Muscle of leg (tissue), 11 donors: ENCODE results near the gene NET1. TPM values are rescaled to one million over a fixed set of nuclear protein-coding genes. Genes with fewer than 3 reads are reported as not detected.

Source experiments
- DNase-seq: peaks from one replicate; pipeline ENCODE4 v3.0.0; 2013
- H3K27ac ChIP-seq: one replicate; pipeline ENCODE4 v1.5.1; 2013; ENCODE audit warnings: mild to moderate bottlenecking, low read length, control low read depth
- H3K27me3 ChIP-seq: one replicate; pipeline ENCODE4 v1.6.1; 2013; ENCODE audit warnings: low read length; ENCODE audit not compliant: control insufficient read depth, insufficient read depth
- H3K36me3 ChIP-seq: one replicate; pipeline ENCODE4 v1.6.1; 2013; ENCODE audit warnings: low read length; ENCODE audit not compliant: control insufficient read depth, insufficient read depth
- H3K4me1 ChIP-seq: one replicate; pipeline ENCODE4 v1.6.1; 2013; ENCODE audit warnings: low read length; ENCODE audit not compliant: control insufficient read depth, insufficient read depth
- H3K4me3 ChIP-seq: one replicate; pipeline ENCODE4 v1.5.1; 2013; ENCODE audit warnings: low read length, control low read depth
- H3K9me3 ChIP-seq: replicated peaks from 2 replicates; pipeline ENCODE4 v1.6.1; 2013; ENCODE audit warnings: low read depth, low read length; ENCODE audit not compliant: control insufficient read depth
- WGBS: methylation state at CpG from one replicate; pipeline ENCODE4 v1.1.5; 2013; ENCODE audit warnings: missing lambda C conversion rate; ENCODE audit not compliant: insufficient coverage; 5-methylcytosine and 5-hydroxymethylcytosine counted together
- polyA plus RNA-seq, 8 donors: library from polyadenylated mRNA; unstranded; fragments of 120-200 nt; gene quantifications; one replicate each; pipeline versions ENCODE4 v1.2.1 to v1.2.3, GENCODE V29; 2013; ENCODE audit warnings: inconsistent platforms in 1 of 8, low replicate concordance in 1 of 8; ENCODE audit not compliant: insufficient read length in 8 of 8, insufficient read depth in 1 of 8
- total RNA-seq: library from RNA; stranded (reverse); fragments of 120-200 nt; gene quantifications from one replicate; pipeline ENCODE4 v1.2.4, GENCODE V29; 2013

NET1 gene
- total and polyA plus RNA-seq, 9 donors, result 87.4 to 127 (median 104) TPM

DNA sequence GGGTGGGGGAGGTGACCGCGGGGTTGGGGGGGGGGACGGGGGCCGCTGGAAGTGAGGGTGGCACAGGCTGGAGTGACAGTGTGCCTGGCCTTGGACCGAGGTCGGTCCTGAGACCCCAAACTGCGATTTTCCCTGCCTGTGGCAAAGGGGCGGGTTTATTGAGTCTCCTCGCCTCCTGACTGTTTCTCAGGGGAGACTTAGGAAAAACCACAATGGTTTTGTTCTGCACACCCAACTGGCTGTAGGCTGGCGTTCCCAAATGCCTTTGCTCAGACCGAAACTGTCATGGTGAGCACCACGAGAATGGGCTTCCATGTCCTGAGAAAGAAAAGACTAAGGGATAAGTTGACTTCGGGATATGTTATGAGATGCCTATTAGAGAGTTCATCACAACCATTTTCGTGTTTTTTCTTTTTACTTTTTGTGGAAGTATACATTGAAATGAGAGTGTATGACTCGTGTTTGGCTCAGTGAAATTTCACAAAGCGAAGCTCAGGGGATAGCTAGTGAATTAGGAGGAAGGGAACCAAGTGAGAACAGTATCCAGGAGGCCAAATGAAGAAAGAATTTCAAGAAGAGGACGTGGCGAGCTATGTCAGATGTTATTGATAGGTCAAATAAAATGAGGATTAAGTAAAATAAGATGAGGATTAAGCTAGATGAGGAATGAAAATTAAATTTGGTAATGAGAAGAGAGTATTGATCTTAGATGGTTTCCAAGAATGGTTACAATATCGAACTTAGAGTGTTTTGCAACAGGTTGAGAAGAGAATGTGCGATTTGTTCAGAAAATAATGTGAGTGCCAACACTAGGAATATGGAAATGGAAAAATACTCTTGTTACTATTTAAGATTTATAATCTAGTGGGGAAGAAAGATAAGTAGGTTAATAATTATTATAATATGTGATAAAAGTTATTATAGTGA lies 918 bp downstream of the NET1 start:
- Histone ChIP-seq H3K4me1 (peaks cover 5% of the 10 kb centered on the region), H3K9me3 (no peaks in the 10 kb centered on the region), H3K27me3 (no peaks in the 10 kb centered on the region), H3K4me3 (peak overlapping the region; percentile 65), H3K36me3 (no peaks in the 10 kb centered on the region), H3K27ac (peak overlapping the region; percentile 53)
- peak; percentile 35 for DNase-seq
- WGBS, result 9% methylated on average over 10 of the region's 20 CpGs

DNA sequence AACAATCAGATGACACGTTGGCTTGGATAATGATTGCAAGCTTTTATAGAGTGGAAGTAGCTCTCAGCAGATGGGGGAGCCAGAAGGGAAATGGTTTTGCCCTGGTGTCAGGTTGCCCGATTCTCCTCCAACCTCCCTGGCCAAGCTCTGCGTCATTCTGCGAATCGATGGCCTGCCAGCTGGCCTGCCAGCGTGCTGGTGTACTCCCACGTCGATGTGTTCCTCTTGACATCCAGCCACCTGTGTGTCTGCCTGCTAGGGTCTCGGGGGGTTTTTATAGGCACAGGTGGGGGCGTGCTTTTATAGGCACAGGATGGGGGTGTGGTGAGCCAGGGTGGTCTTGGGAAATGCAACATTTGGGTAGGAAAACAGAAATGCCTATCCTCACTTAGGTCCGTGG lies 4.6 kb downstream of the NET1 start:
- no peak overlapping the region for H3K4me3 ChIP-seq
- no peak overlapping the region for H3K27ac ChIP-seq
- 96% methylated on average over 6 of the region's 11 CpGs for WGBS

GRCh38 chr10:5418584-5418983 lies 6.2 kb downstream of the NET1 start:
- H3K36me3 ChIP-seq, result no peaks in the 10 kb centered on the region
- no peak overlapping the region for H3K27ac ChIP-seq
- H3K9me3 ChIP-seq, result peaks cover 2% of the 10 kb centered on the region
- no peaks in the 10 kb centered on the region for H3K27me3 ChIP-seq
- H3K4me3 ChIP-seq, result no peak overlapping the region
- no peak for DNase-seq
- peaks cover 3% of the 10 kb centered on the region for H3K4me1 ChIP-seq

More for the DNA sequence above, 4.6 kb downstream of the NET1 start:
- H3K27me3 ChIP-seq, result no peaks in the 10 kb centered on the region
- H3K4me1 ChIP-seq, result peaks cover 5% of the 10 kb centered on the region
- DNase-seq, result peak; percentile 60
- H3K9me3 ChIP-seq, result peaks cover 2% of the 10 kb centered on the region
- H3K36me3 ChIP-seq, result no peaks in the 10 kb centered on the region

DNA sequence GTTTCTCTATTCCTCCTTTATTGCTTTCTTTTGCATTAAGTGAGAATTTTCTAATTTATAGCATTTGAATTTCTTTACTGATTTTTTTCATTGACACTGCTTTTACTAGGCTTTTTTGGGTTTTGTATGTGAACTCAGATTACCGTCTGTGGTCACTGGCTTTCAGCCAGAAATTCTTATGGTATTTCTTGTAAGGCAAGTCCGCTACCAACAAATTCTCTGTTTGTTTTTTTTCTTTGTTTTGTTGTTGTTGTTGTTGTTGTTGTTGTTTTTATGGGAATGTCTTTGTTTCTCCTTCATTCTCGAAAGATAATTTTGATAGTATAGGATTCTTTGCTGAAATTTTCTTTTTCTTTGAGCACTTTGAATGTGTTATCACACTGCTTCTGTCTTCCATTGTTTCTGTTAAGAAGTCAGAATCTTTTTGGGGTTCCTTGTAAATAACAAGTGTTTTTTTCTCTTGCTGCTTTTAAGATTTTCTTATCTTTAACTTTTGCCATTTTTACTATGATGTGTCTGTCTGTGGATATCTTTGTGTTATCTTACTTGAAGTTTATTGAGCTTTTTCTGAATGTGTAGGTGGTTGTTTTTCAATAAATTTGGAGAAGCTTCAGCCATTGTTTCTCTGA lies 7.2 kb downstream of the NET1 start:
- no peak for DNase-seq
- Histone ChIP-seq H3K27me3 (no peaks in the 10 kb centered on the region), H3K36me3 (no peaks in the 10 kb centered on the region), H3K4me3 (no peak overlapping the region), H3K4me1 (peaks cover 3% of the 10 kb centered on the region), H3K9me3 (peaks cover 2% of the 10 kb centered on the region), H3K27ac (no peak overlapping the region)
- no CpG with 5 or more reads among the region's 3 CpGs for WGBS

DNA sequence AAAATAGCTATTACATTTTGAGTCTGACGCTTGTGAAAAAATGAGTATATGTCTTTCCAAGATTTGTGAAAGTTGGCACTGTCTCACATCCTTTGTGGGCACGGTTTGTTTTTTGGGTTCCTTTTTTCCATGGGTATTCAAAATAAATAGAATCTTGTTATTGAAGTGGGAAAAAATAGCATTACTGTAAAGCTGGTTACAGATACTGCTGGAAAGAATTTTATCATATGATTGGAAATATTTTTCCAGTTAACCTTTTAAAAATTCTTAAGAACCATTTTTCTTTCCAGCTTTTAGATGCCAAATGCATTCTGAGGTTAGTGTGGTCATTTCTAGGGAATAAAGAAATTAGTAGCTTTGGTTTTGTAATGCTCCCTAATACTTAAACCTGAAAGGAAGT lies 11.4 kb downstream of the NET1 start:
- H3K9me3 ChIP-seq, result peaks cover 2% of the 10 kb centered on the region
- no CpG with 5 or more reads among the region's 2 CpGs for WGBS
- H3K27ac ChIP-seq, result no peak overlapping the region
- H3K36me3 ChIP-seq, result no peaks in the 10 kb centered on the region
- H3K4me1 ChIP-seq, result no peaks in the 10 kb centered on the region
- DNase-seq, result peak; percentile 17
- no peak overlapping the region for H3K4me3 ChIP-seq
- H3K27me3 ChIP-seq, result no peaks in the 10 kb centered on the region

GRCh38 chr10:5424751-5425150 lies 12.4 kb downstream of the NET1 start:
- Histone ChIP-seq H3K27ac (no peak overlapping the region), H3K4me3 (no peak overlapping the region), H3K27me3 (no peaks in the 10 kb centered on the region), H3K4me1 (no peaks in the 10 kb centered on the region), H3K36me3 (no peaks in the 10 kb centered on the region), H3K9me3 (no peaks in the 10 kb centered on the region)
- no peak for DNase-seq
- 88% methylated on average over 1 of the region's 4 CpGs for WGBS

- H3K27me3 ChIP-seq, result no peaks in the 10 kb centered on the region
- H3K9me3 ChIP-seq, result peaks cover 3% of the 10 kb centered on the region
- no peak overlapping the region for H3K27ac ChIP-seq
- WGBS, result no CpG with 5 or more reads among the region's 2 CpGs
- H3K4me1 ChIP-seq, result no peaks in the 10 kb centered on the region
- no peaks in the 10 kb centered on the region for H3K36me3 ChIP-seq
- no peak for DNase-seq
- H3K4me3 ChIP-seq, result no peak overlapping the region
Observed at GRCh38 chr10:5428133-5428532, 15.8 kb downstream of the NET1 start.

GRCh38 chr10:5433182-5433581 lies 20.8 kb downstream of the NET1 start:
- no peak overlapping the region for H3K27ac ChIP-seq
- H3K4me3 ChIP-seq, result no peak overlapping the region
- no peaks in the 10 kb centered on the region for H3K36me3 ChIP-seq
- H3K4me1 ChIP-seq, result no peaks in the 10 kb centered on the region
- no CpG with 5 or more reads among the region's 1 CpG for WGBS
- H3K27me3 ChIP-seq, result no peaks in the 10 kb centered on the region
- DNase-seq, result no peak
- H3K9me3 ChIP-seq, result peaks cover 3% of the 10 kb centered on the region

GRCh38 chr10:5434017-5434753 lies 21.8 kb downstream of the NET1 start:
- Histone ChIP-seq H3K27me3 (no peaks in the 10 kb centered on the region), H3K4me3 (no peak overlapping the region), H3K4me1 (no peaks in the 10 kb centered on the region), H3K27ac (no peak overlapping the region), H3K9me3 (peaks cover 3% of the 10 kb centered on the region), H3K36me3 (no peaks in the 10 kb centered on the region)
- peak; percentile 36 for DNase-seq
- no CpG with 5 or more reads among the region's 3 CpGs for WGBS

- Histone ChIP-seq H3K4me3 (no peak overlapping the region), H3K27me3 (no peaks in the 10 kb centered on the region), H3K9me3 (peaks cover 3% of the 10 kb centered on the region), H3K4me1 (no peaks in the 10 kb centered on the region), H3K27ac (no peak overlapping the region), H3K36me3 (no peaks in the 10 kb centered on the region)
- DNase-seq, result no peak
- WGBS, result no CpG with 5 or more reads among the region's 3 CpGs
Observed at GRCh38 chr10:5435328-5435727, 23.0 kb downstream of the NET1 start.
